GM12878 (cell line): ENCODE measurements around the gene LARGE1. TPM values are rescaled to one million over a fixed set of nuclear protein-coding genes. Genes with fewer than 3 reads are reported as not detected.

Experiments
- ATAC-seq: fragments of 200-7000 bp; cut with Tn5 transposase; 3 replicates; pipeline ENCODE4 v1.9.1; 2020; ENCODE audit warnings: mild to moderate bottlenecking, moderate library complexity
- BruUV-seq: library from RNA; stranded (reverse); fragments of 400-500 nt; replicated peaks from 2 replicates; lab custom pipeline; 2021; lab: Mats Ljungman, UMichigan
- CTCF ChIA-PET: fragments of 300-600 bp; sonication (Branson Sonifier 250); formaldehyde crosslinking; extraction: SDS; loops from one replicate; lab custom pipeline; 2021; ENCODE audit warnings: inconsistent platforms; lab: Yijun Ruan, JAX
- POLR2A ChIA-PET: fragments of 350-600 bp; formaldehyde crosslinking; extraction: SDS; loops from one replicate; lab custom pipeline; 2021; ENCODE audit warnings: inconsistent platforms; lab: Charles Lee
- RAD21 ChIA-PET: fragments of 300-600 bp; sonication (Branson Sonifier 250); formaldehyde crosslinking; loops from one replicate; lab custom pipeline; 2023; ENCODE audit warnings: antibody characterized with exemption; ENCODE audit not compliant: unreplicated experiment; lab: Charles Lee
- SMC1A ChIA-PET: fragments of 300-600 bp; sonication (Branson Sonifier 250); formaldehyde crosslinking; loops from one replicate; lab custom pipeline; 2023; ENCODE audit not compliant: unreplicated experiment, uncharacterized antibody; lab: Charles Lee
- DNase-seq: peaks from one replicate; pipeline ENCODE4 v3.0.0-alpha.2; 2011; ENCODE audit warnings: low read depth, low spot score
- FAIRE-seq: peaks from 3 replicates; lab custom pipeline; 2011; peaks lifted over from hg19 to GRCh38; lab: Jason Lieb, UNC
- H2AFZ ChIP-seq: 2 replicates; pipeline ENCODE4 v1.6.0; 2011; ENCODE audit warnings: low read depth, low read length, control low read depth; ENCODE audit not compliant: control insufficient read depth
- H3K27ac ChIP-seq: 2 replicates; pipeline ENCODE4 v1.5.1; 2011; ENCODE audit warnings: control low read depth; ENCODE audit not compliant: control insufficient read depth, insufficient read depth
- H3K27me3 ChIP-seq, 2 experiments: replicated peaks in 1 of 2; 2 replicates each; pipeline versions ENCODE4 v1.6.0 to v1.6.1; 2011; ENCODE audit warnings: low read length in 1 of 2; ENCODE audit not compliant: control insufficient read depth in 2 of 2, insufficient read depth in 2 of 2
- H3K36me3 ChIP-seq, 2 experiments: 2 replicates each; pipeline ENCODE4 v1.5.1; 2011; ENCODE audit warnings: low read length in 1 of 2; ENCODE audit not compliant: control insufficient read depth in 2 of 2, insufficient read depth in 2 of 2
- H3K4me1 ChIP-seq: 2 replicates; pipeline ENCODE4 v1.6.1; 2011; ENCODE audit warnings: mild to moderate bottlenecking, low read length, moderate library complexity, mixed read lengths; ENCODE audit not compliant: control insufficient read depth, insufficient read depth
- H3K4me2 ChIP-seq: 2 replicates; pipeline ENCODE4 v1.6.0; 2011; ENCODE audit warnings: control low read depth; ENCODE audit not compliant: control insufficient read depth, insufficient read depth
- H3K4me3 ChIP-seq: fragments of 200-600 bp; sonication (generic); 2 replicates; pipeline ENCODE4 v1.5.1; 2016
- H3K79me2 ChIP-seq: 2 replicates; pipeline ENCODE4 v1.6.0; 2011; ENCODE audit warnings: low read length; ENCODE audit not compliant: control insufficient read depth, insufficient read depth
- H3K9ac ChIP-seq: 2 replicates; pipeline ENCODE4 v1.8.0; 2011; ENCODE audit warnings: low read length, control low read depth, mixed read lengths; ENCODE audit not compliant: control insufficient read depth, insufficient read depth
- H3K9me3 ChIP-seq: replicated peaks from 3 replicates; pipeline ENCODE4 v1.5.1; 2011; ENCODE audit warnings: mild to moderate bottlenecking, low read length; ENCODE audit not compliant: control insufficient read depth, insufficient read depth
- H4K20me1 ChIP-seq: 2 replicates; pipeline ENCODE4 v1.6.0; 2011; ENCODE audit not compliant: control insufficient read depth, insufficient read depth
- CHD4 ChIP-seq: fragments of 200-600 bp; sonication (generic); IDR thresholded peaks from 2 replicates; pipeline ENCODE4 v1.6.1; 2016; ENCODE audit warnings: mild to moderate bottlenecking
- EGR1 ChIP-seq, 2 experiments: IDR thresholded peaks; 1 replicate in 1 of 2; 2 replicates in 1 of 2; pipeline ENCODE4 v1.6.1; 2011 to 2012; ENCODE audit warnings: low read depth in 2 of 2, low read length in 2 of 2, borderline replicate concordance in 1 of 2, mild to moderate bottlenecking in 1 of 2, moderate library complexity in 1 of 2
- ELK1 ChIP-seq: IDR thresholded peaks from 2 replicates; pipeline ENCODE4 v1.6.1; 2012; ENCODE audit warnings: low read depth, low read length, improper control_type of control experiment
- ETV6 ChIP-seq, 2 experiments: fragments of 450-650 bp in 1 of 2; IDR thresholded peaks in 1 of 2; conservative IDR thresholded peaks in 1 of 2; 2 replicates each; pipeline ENCODE4 v1.6.1; 2014; ENCODE audit warnings: antibody characterized with exemption in 1 of 2, borderline replicate concordance in 1 of 2, low read depth in 1 of 2, mild to moderate bottlenecking in 1 of 2, moderate library complexity in 1 of 2
- GABPA ChIP-seq: IDR thresholded peaks from 2 replicates; pipeline ENCODE4 v1.6.1; 2014; ENCODE audit warnings: antibody characterized with exemption, low read depth, mild to moderate bottlenecking, inconsistent platforms
- KAT2A ChIP-seq: conservative IDR thresholded peaks from 2 replicates; pipeline ENCODE4 v1.6.1; 2011; ENCODE audit warnings: low read depth, low read length; ENCODE audit not compliant: control insufficient read depth
- NRF1 ChIP-seq: conservative IDR thresholded peaks from 2 replicates; pipeline ENCODE4 v1.6.1; 2011; ENCODE audit warnings: mild to moderate bottlenecking, low read depth, low read length, improper control_type of control experiment
- RAD51 ChIP-seq: fragments of 450-650 bp; IDR thresholded peaks from 2 replicates; pipeline ENCODE4 v1.6.1; 2016; ENCODE audit warnings: moderate library complexity, mild to moderate bottlenecking, inconsistent platforms
- ZNF622 ChIP-seq: fragments of 450-650 bp; IDR thresholded peaks from 2 replicates; pipeline ENCODE4 v1.6.1; 2017; ENCODE audit warnings: mild to moderate bottlenecking, inconsistent platforms
- WGBS: methylation state at CpG from one replicate; pipeline ENCODE4 v1.1.6; 2016; ENCODE audit warnings: low lambda C conversion rate; ENCODE audit not compliant: insufficient replicate concordance, insufficient coverage; ENCODE audit errors: missing lambda C conversion rate; 5-methylcytosine and 5-hydroxymethylcytosine counted together
- in situ Hi-C: fragments of 300-500 bp; cut with MboI; formaldehyde crosslinking; loops from 9 replicates; pipeline ENCODE4 v1.14.3; 2018; ENCODE audit warnings: mixed read lengths
- intact Hi-C: fragments of 100-400 bp; cut with micrococcal nuclease; formaldehyde crosslinking; loops from one replicate; pipeline ENCODE4 v1.14.2; 2022; ENCODE audit not compliant: unreplicated experiment
- polyA plus RNA-seq, 11 experiments: library from polyadenylated mRNA; depleted of rRNA in 4 of 11; unstranded in 6 of 11; stranded (reverse) in 5 of 11; fragments of >200 nt; fragmentation: Nextera tagmentation in 4 of 11; fragmentation: Illumina TruSeq in 1 of 11; extraction: Ambion mirVana in 4 of 11; extraction: Trizol in 1 of 11; gene quantifications; 1 replicate in 1 of 11; 2 replicates in 10 of 11; pipeline versions ENCODE4 v1.2.1 to v1.2.3, GENCODE V29; 2011 to 2016; ENCODE audit warnings: inconsistent platforms in 2 of 11, missing spikeins in 2 of 11, low read depth in 1 of 11
- total RNA-seq, 4 experiments: library from RNA; depleted of rRNA in 3 of 4; stranded (reverse); fragments of >200 nt in 3 of 4; fragmentation: Illumina TruSeq in 1 of 4; extraction: Trizol in 1 of 4; gene quantifications; 2 replicates each; pipeline versions ENCODE4 v1.2.1 to v1.2.3, GENCODE V29; 2013 to 2021
- TF ChIP-seq, protein P1 (sequence below): IDR thresholded peaks from 2 replicates; pipeline ENCODE4 v1.6.1; 2012; ENCODE audit warnings: mild to moderate bottlenecking, low read depth, low read length
- TF ChIP-seq, protein P2 (sequence below), 3 experiments: IDR thresholded peaks in 2 of 3; conservative IDR thresholded peaks in 1 of 3; 2 replicates each; pipeline ENCODE4 v1.5.1; 2011; ENCODE audit warnings: low read depth in 3 of 3, low read length in 3 of 3, mild to moderate bottlenecking in 3 of 3, control low read depth in 2 of 3, moderate library complexity in 2 of 3, inconsistent platforms in 1 of 3, mixed read lengths in 1 of 3; ENCODE audit not compliant: control insufficient read depth in 2 of 3, insufficient read depth in 1 of 3; ENCODE audit errors: extremely low read depth in 1 of 3

The LARGE1 gene
- total and polyA plus RNA-seq, 10 of the 15 experiments (the other 5 are each of a cell fraction or from before 2014, with no cell fraction given), result 3.2 to 41.4 (median 17.3) TPM

- H3K36me3 ChIP-seq, result no peaks in the 10 kb centered on the region
- H2AFZ ChIP-seq, result no peak overlapping the region
- no peak overlapping the region for H3K9ac ChIP-seq
- no peaks in the 10 kb centered on the region for H3K27me3 ChIP-seq
- H3K79me2 ChIP-seq, result no peaks in the 10 kb centered on the region
- in situ Hi-C loops, result no loop called here
- POLR2A ChIA-PET, result no interaction called here
- no peak overlapping the region for H3K4me2 ChIP-seq
- SMC1A ChIA-PET, result interaction anchor here (0.8 to 8.8 kb wide), 7 partner anchors 50 to 336 kb away, joined by 3 to 125 read pairs (median 4); no protein-coding TSS in a partner anchor
- BruUV-seq, result no TSS peak
- RAD21 ChIA-PET, result interaction anchor here (0.9 to 3.1 kb wide), 4 partner anchors 59 to 278 kb away, joined by 3 to 51 read pairs (median 19); no protein-coding TSS in a partner anchor
- no peak overlapping the region for H3K4me3 ChIP-seq
- WGBS, result 89% methylated on average over 7 of the region's 7 CpGs
- DNase-seq (no peak), ATAC-seq (no peak), FAIRE-seq (no peak)
- H3K27ac ChIP-seq, result no peak overlapping the region
- no peaks in the 10 kb centered on the region for H3K9me3 ChIP-seq
- H4K20me1 ChIP-seq, result no peaks in the 10 kb centered on the region
- intact Hi-C loops, result no loop called here
- CTCF ChIA-PET, result interaction anchor here (0.6 to 5.2 kb wide), 15 partner anchors 8 to 342 kb away, joined by 3 to 138 read pairs (median 5); no protein-coding TSS in a partner anchor
- H3K4me1 ChIP-seq, result peaks cover 3% of the 10 kb centered on the region; the same call in 1 of the 2 replicates
- TF ChIP-seq NRF1 (no peak), ELK1 (no peak), KAT2A (no peak), EGR1 (IDR thresholded peaks at IDR 0.05; ENCODE audit: borderline replicate concordance in 1 of 2, low read depth in 2 of 2, low read length in 2 of 2) (no peak), GABPA (no peak), ZNF622 (no peak), ETV6 (conservative IDR thresholded peaks at IDR 0.05 in 1 of 2, IDR thresholded peaks at IDR 0.05 in 1 of 2; ENCODE audit: borderline replicate concordance in 1 of 2, low read depth in 1 of 2) (no peak), CHD4 (no peak), RAD51 (no peak)
- TF ChIP-seq, protein P1, sequence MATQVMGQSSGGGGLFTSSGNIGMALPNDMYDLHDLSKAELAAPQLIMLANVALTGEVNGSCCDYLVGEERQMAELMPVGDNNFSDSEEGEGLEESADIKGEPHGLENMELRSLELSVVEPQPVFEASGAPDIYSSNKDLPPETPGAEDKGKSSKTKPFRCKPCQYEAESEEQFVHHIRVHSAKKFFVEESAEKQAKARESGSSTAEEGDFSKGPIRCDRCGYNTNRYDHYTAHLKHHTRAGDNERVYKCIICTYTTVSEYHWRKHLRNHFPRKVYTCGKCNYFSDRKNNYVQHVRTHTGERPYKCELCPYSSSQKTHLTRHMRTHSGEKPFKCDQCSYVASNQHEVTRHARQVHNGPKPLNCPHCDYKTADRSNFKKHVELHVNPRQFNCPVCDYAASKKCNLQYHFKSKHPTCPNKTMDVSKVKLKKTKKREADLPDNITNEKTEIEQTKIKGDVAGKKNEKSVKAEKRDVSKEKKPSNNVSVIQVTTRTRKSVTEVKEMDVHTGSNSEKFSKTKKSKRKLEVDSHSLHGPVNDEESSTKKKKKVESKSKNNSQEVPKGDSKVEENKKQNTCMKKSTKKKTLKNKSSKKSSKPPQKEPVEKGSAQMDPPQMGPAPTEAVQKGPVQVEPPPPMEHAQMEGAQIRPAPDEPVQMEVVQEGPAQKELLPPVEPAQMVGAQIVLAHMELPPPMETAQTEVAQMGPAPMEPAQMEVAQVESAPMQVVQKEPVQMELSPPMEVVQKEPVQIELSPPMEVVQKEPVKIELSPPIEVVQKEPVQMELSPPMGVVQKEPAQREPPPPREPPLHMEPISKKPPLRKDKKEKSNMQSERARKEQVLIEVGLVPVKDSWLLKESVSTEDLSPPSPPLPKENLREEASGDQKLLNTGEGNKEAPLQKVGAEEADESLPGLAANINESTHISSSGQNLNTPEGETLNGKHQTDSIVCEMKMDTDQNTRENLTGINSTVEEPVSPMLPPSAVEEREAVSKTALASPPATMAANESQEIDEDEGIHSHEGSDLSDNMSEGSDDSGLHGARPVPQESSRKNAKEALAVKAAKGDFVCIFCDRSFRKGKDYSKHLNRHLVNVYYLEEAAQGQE, result no peak
- TF ChIP-seq, protein P2, sequence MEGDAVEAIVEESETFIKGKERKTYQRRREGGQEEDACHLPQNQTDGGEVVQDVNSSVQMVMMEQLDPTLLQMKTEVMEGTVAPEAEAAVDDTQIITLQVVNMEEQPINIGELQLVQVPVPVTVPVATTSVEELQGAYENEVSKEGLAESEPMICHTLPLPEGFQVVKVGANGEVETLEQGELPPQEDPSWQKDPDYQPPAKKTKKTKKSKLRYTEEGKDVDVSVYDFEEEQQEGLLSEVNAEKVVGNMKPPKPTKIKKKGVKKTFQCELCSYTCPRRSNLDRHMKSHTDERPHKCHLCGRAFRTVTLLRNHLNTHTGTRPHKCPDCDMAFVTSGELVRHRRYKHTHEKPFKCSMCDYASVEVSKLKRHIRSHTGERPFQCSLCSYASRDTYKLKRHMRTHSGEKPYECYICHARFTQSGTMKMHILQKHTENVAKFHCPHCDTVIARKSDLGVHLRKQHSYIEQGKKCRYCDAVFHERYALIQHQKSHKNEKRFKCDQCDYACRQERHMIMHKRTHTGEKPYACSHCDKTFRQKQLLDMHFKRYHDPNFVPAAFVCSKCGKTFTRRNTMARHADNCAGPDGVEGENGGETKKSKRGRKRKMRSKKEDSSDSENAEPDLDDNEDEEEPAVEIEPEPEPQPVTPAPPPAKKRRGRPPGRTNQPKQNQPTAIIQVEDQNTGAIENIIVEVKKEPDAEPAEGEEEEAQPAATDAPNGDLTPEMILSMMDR (IDR thresholded peaks at IDR 0.05 in 2 of 3, conservative IDR thresholded peaks at IDR 0.05 in 1 of 3; ENCODE audit: control insufficient read depth in 2 of 3, extremely low read depth in 1 of 3, insufficient read depth in 1 of 3, low read depth in 3 of 3, low read length in 3 of 3), result no peak
Measured at GRCh38 chr22:33580310-33580709, 340.0 kb downstream of the LARGE1 start.
